Cortex of kidney (tissue), 1 donor: ENCODE results near the gene ATOSB.

Experiments used
- DNase-seq: peaks from one replicate; lab custom pipeline; 2025; lab: John Stamatoyannopoulos, UW

ATOSB gene

DNA sequence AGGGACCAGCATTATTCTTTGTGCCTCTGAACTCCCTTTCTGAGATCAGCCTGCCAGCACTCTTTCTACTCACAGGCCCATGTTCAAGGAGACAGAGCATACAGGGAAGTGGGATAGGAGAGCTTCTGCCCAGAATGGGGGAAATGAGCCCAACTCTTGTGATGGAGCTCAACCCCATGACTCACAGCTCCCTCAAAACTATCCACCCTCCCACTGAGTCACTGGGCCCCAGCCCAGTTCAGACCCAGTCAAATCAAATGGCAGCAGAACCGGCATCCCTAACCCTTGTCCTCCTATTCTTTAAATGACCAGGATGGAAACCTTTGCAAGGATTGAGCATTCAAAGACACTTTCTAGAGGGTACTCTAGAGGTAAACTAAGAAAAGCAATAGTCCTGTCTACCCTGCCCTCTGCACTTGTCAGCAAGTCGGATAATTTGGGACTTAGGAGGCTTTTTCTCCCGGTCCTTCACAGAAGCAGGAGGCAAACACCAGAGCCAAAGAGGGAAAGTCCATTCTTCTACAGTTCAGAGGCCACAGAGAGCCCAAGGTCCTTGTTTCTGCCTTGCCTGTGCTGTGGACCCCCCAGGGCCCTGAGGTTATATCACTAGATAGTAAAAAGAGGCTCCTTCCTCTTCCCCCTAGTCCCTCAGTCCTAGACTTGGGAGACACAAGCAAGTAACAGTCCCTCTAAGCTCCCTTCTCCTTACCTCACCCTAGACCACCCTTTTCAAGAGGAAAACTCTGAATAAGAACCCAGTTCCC is 3.2 kb downstream of the ATOSB start:
- no peak for DNase-seq

DNA sequence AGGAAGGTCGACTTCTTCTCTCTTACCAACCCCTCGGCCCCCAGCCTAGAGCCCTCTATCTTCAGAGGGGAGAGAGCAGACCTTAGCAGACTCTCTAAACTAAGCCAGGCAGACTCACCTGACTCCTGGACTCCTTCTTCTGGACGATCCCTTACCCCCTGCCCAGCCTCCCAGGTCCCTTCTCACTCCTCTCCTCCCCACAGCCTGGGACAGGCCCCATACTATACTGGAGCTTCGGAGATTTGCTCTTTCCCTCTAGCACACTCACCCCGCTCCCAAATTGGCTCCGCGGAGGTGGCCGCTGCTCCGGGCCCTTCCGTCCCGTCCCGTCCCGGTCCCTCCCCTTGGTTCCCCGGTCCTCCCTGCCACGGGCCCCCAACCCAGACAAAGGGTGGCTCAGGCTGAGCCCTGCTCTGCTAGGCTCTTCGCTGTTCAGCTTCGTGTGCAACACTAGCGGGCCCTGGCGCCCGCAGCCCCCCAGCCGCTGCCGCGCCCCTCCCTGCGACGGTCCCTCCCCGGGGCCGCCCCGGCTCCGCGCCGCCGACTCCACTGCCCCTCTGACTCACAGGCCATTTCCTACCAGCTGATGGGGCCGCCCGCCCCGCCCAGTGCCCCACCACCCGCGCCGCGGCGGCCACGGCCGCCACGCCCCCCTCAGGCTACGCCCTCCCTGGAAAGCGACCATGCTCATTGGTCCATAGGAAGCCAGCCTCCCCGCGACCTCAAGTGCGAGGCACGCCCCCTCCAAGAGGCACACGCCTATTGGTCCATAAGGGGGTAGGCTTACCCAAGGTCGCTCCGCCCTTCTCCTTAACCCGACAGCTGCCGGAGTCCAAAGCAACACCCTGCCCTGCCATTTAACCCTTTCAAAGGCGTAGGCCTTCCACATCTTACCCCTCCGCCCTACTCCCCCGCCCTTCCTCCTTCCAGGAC is 4.4 kb downstream of the ATOSB start:
- DNase-seq, result no peak

DNA sequence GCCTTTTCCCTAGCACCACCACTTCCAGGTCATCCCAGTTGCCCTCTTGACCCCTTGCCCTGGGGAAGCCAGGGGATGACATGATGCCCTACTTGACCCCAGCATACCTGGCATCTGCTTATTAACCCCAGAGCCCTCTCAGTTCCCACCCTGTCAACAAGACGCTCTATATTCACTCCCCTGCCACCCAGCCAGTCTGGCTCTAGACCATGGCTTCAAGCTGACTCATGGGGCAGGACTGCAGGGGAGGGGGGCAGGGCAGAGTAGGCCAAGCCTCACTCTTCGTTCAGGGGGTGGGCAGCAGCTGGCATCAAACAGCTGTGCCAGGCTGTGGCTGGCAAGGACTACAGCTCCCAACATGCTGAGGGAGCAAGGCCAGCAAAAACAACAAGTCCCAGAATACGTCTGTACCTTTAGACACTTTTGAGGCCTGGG is 5.3 kb downstream of the ATOSB start:
- DNase-seq, result no peak

DNA sequence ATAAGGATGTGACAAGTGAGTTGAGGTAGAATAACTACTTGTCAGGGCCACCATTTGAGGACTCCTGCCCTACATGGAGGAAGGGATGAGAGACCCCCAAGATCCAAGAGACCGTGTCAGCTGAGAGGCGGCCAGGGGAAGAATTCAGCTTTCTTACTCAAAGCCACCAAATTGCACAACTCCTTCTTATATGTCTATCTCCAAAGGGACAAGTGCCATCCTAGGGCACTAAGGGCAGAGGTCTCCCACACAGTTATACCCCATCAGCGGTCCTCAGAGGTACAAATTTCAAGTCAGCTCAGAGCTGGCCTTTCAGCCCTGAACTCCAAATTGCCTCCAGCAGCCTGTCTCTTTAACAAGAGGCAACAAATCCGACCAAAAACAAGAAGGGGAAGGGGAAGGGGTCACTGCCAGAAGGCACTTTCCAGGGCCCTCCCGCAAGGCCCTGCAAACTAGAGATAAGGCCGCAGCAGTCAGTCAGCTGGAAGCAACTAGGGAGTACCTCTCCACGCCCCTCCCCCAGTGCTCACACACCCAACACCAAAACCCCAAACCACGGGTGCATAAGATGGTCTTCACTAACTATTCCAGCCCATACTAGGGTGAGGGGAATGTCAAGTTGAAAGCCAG is 6.6 kb downstream of the ATOSB start:
- DNase-seq, result no peak

DNA sequence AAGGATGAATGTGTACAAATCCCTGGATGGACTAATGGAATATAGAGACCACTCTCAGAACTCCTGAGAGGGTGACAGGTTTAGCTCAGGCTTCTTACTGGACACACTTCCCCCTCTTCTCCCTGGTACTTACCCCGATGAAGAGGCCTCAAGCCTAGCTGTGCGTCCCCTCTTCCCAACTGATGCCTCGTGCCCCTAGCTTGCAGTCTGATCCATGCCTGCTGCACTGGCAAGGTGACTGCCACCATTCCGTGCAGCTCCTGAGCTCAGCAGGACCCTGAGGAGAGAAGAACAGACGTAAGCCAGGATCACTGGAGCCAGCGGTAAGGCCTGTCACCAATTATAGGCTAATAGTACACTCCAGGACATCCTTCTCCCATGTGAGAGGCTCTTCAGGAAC is 7.2 kb downstream of the ATOSB start:
- no peak for DNase-seq

DNA sequence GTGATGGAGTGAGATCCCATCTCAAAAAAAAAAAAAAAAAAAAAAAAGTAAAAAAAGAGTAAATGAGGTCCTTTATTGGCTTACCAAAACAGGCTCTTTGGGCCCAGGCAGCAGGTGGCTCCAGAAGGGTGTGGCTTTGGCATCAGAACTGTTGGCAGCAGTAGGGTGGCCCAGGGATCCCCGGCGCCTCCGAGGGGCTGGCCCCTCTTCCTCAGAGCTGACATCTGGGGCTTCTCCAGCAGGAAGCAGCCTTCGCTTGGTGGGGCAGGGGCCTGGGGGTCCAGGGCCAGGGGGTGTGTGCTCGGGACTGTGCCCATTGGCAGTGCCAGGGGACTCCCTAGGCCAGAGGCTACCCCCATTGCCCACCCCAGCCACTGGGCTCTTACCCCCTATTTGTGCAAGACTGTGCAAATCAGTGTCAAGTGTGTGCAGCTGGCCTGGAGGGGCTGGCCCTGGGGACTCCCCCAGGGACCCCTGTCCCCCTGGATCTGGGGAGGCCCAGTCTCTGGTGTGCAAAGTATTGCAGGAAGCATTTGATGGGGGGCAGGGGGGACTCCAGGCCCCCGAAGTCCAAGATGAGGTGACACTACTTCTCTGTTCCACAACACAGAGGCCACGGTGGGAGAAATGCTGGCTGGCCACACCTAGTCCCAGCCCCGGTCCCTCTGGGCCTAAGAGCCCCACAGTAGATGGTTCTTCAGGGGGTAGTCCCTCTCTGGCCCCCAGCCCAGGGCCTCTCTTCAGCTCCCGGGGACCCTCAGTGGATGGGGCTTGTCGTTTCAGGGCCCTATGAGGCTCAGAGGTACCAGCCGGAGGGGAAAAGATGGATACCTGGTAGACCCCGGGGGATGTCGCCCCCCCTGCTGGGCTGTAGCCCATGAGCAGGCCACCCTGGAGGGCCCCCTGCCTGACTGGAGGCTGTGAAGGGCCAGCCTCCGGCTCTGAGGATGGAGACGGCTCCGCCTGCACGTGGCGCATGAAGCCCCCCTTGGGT is 8.1 kb downstream of the ATOSB start:
- no peak for DNase-seq

DNA sequence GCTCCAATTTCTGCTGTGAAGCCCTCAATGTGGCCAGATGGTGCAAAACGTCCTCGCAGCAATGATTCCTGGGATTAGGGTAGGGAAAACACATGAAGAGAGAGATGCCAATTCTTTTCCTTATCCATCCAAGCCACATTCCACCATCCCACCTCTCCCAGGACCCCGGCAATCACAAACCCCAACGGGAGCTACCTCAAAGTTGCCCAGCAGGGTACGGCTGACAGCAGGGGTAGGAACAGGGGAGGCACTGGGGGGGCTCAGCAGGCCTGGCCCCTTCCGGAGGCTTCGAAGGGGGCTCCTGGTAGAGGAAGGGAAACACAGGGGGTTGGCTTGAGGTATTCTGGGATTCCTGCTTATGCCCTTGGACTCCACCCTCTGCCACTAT is 9.3 kb downstream of the ATOSB start:
- DNase-seq, result no peak

DNA sequence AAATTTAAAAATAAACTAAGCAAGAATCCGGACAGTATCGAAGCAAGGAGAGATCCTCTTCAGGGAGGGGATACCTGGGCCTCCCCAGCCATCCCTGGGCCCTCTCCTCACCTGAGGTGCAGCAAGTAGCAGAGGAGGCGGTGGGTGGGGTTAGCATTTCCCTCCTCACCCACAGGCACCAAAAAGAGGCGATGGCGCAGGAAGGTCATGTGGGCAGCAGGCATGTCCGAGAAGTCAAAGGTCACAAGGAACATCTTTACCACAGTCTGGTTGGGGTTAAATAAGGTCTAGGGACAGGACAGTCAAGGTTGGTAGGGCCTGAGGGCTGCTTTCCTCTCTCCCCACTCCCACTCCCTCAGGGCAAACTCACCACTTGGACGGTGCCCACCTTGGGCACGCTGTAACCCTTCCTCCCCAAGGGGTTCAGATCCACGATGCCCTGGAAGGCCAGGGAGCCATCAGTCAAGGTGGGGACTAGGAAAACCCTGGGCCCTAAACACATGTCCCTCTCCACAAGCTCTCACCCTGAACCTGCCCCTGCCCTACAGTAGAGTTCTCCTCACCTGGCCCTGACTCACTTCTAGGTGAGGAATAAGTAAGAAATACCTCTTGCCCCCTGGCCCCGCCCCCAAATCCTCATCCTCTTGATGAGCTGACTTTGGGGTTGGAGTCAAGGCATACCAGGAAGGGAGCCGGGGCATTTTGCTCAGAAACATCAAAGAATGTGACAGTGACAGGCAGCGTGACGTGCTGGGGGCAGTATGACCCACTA is 9.9 kb downstream of the ATOSB start:
- no peak for DNase-seq

DNA sequence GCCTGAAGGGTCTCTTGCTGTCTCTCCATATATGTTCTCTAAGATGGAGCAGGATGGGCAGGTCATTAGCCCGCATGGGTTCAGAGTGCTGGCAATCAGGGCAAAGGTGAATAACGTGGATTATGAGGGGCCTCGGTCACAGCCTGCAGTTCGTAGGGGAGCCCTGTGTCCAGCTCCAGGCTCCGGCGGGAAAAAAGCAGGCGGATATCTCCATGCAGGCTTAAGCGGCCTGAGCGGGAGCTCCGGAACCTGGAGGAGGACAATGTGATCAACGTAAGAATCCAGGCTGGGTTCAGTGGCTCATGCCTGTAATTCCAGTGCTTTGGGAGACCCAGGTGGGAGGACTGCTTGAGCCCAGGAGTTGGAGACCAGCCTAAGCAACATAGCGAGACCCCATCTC is 10.5 kb downstream of the ATOSB start:
- no peak for DNase-seq

DNA sequence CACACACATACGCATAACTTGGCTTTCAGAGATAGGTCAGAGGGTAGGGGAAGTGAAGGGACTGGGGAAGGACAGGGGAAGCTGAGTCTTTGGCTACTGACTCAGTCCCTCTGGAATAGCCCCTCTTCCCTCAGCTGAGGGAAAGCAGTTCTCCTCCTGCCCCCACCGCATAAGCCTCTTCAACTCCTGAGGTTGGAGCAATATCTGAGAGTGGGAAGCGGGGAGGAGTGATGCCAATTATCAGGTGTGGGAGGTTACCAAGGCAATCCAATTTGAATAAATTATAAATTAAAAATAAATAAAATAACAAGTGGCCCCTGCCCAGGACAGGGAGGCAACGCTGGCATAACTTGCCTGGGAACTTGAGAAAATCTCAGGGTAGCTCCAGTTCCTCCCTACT is 11.1 kb downstream of the ATOSB start:
- DNase-seq, result no peak

DNA sequence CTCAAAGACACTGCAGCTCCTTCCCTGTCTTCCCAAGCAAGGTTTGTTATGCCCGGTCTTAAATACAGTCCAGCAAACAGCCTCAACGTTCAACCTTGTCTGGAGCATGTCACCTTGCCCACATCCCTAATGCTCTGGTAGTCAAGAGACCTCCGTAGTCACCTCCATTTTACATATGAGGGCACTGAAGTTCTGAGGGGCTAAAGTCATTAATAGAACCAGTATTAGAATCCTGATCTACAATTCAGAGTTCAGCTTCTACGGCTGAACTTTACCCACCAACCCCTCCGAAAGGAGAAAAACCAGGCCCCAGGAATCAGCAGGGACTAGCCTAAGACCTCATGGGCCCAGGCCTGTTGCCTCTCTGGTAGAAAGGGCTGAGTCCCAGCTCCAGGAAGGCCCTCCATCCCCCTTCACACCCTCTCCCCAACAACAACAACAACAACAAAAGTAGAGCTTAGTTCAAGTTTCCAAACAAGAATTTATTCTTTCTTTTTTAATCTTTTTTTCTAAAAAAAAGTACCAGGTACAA is 11.9 kb downstream of the ATOSB start:
- DNase-seq, result no peak

DNA sequence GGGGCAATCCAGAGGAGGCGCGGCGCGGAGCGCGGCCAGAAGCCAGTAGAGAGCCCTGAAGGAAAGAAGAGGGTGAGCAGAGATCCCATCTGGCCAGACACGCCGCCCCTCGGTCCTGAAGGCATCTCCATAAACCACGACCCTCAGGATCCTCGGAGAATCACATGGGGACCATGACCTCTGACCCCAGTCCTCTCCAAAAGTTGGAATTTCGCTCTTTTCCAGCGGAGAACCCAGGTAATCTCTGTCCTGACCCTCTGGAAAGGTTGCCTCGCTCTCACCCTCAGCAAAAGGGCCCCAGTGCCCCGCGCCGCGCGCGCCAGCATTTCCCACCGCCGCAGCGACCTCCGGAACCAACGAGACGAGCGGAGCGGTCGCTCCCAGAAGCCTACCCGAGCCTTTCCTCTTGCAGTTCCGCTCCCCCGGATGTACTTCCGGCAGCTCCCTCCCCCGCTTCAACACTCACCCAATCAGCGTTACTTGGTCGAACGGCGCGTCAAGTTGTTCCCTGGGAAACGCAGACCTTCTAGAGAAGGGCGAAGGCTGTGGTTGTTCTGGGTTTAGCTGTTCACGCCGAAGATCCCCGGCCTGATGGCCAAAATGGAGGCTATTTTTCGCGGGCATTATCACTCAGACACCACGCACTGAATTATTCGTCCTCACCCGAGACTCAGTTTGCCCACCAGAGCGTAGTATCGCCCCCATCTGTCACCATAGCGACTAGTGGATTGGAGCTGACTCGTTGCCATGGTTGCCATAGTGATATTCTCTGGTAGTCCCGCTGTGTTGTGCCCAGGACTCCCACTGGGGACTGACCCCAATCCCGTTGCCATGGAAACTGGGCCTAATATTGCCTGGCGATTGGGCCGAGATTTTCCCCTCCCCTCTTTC is 12.6 kb downstream of the ATOSB start, which contains the start of gene STOML2:
STOML2 (minus strand) TSS at position 363 of the 891 bp plus-strand sequence; CDS start at position 326, 37 bp downstream.
- DNase-seq, result no peak

DNA sequence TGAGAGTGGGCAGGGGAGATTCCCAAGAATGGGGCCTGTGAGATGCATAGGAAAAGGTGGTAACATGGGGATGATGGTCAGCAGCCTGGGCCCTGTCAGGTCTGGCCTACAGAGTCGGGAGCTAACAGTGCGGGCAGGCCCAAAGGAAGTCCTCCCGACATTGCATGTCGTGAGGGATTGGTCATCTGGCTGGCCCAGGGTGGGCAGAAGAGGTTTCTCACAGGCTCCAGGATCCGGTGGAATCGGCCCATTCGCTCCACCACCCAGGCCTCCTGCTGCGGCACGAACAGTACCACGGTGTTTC is 13.2 kb downstream of the ATOSB start:
- no peak for DNase-seq

DNA sequence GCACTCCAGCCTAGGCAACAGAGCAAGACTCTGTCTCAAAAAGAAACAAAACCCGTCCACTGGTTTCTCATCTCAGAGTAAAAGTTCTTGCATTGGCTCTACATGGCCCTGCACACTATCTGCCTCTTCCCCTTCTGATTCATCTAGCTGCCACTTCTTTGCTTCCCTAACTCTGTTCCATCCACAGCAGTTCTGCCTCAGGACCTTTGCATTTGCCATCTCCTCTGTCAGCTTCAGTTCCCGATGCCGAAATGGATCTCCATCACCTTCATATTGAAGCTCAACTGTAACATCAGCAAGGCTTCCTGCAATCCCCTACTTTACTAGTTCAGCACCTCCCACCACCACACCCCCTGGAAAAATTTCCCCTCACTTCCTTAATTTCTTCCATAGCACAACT is 18.1 kb downstream of the ATOSB start:
- no peak for DNase-seq

DNA sequence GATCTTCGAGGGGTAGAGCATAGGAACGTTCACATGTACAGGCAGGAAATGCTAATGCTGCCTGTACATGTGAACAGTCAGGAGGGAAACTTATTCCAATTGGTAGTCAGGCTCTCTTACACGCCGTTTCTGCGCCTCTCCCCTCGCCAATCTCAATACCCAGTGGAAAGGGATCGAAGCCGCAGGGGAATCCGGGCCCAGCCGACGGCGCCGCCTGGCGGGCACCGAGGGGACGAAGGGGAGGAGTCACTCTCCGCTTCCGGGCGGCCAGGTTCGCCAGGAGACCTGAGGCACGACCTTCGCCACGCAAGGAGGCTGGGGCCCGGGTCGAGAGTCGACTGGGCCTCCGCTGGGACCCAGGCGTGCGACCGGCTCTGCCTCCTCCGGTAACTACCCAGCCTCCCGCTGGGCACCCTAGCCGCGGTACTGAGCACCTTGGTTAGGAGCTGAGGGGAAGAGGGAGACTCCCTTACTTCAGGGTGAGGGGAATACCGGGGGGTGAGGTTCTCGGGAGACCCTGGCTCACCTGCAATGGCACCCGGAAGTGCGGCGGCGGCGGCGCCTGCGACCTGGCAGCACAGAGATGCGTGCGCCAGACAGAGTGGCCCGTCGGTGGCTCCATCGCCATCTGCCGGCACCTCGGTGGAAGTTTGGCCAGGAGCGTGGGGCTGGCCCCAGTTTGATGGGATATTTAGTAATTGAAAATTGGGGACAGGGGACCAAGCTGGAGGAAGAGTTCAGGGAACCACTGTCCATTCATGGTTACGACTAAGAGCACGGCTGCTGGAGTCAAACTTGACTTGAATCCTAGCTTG is 19.4 kb downstream of the ATOSB start, which contains the start of gene PIGO:
PIGO (minus strand) TSS at position 557 of the 815 bp plus-strand sequence. CDS start 1,026 bp downstream, outside the sequence.
- DNase-seq, result no peak

DNA sequence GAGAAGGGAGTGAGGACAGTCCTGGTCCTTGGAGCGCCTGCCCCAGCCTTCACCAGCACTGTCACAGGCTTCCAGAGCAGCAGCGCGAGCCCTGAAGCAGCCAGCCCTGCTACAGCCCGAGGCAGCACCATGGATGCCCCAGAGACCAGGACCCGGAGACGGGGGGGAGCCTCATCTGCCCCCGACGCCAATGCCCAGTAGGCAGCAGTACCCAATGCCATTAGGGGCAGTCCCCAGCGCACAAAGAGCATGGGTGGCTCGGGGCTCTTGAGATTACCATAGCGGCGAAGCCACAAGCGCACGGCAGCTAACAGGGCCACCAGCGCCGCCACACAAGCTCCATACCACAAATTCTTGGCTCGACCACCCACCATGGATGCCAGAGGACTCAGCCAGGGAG is 24.1 kb downstream of the ATOSB start:
- DNase-seq, result no peak

DNA sequence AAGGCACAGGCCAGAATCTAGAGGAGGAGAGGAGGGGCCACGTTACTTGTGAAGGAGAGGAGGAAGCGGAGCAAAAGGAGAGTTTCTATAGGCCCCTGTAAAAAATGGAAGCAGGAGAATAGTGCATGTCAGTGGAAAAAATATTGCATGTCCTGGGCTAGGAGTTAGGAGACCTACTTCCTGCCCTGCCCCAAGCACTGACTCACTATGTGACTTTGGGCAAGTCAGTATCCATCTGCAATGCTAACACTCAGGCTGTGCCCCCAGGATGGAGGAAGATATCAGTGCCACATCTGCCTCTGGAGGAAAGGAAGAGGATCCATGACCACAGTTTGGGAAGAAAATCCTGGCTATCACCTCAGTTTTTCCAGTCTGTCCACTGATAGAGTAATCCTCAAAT is 26.2 kb downstream of the ATOSB start:
- no peak for DNase-seq

DNA sequence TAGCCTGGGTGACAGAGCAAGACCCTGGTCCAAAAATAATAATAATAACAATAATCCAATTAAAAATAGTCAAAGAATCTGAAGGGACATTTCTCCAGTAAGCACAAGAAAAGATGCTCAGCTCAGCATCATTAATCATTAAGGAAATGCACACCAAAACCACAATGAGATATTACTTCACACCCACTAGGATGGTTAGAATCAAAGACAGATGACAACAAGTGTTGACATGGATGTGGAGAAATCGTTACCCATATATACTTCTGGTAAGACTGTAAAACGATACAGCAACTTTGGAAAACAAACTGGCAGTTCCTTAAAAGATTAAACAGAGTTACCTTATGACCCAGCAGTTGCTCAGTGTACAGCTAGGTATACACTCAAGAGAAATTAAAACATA is 30.6 kb downstream of the ATOSB start:
- no peak for DNase-seq
